Measurements from ENCODE around the gene ADCK1. TPM values are rescaled to one million over a fixed set of nuclear protein-coding genes. Genes with fewer than 3 reads are reported as not detected.

Gene ADCK1
- total RNA-seq, 1 donor from 2014 or later = 5.6 TPM

DNA sequence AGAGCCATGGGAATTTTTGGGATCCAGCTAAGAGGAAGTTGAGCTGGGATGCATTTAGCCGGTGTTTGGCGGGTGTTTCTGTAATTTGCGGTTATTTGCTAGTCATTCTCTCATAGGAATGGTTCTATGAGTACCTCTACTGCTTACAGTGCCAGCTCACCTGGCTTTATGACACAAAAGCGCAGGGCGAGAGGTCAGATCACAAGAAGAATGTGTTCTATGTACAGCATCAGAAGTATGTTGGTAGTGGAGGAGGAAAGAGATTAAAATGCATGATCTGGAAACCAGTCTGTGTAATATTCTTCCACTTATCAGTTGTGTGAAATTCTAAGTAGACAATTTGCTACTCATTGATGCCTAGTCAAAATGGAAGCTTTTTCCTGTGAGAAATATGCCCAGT, 173.3 kb downstream of the ADCK1 start:
- no peak overlapping the region for H3K27ac Mint-ChIP-seq (ENCODE audit: unreplicated experiment)
- TF ChIP-seq, protein P1, sequence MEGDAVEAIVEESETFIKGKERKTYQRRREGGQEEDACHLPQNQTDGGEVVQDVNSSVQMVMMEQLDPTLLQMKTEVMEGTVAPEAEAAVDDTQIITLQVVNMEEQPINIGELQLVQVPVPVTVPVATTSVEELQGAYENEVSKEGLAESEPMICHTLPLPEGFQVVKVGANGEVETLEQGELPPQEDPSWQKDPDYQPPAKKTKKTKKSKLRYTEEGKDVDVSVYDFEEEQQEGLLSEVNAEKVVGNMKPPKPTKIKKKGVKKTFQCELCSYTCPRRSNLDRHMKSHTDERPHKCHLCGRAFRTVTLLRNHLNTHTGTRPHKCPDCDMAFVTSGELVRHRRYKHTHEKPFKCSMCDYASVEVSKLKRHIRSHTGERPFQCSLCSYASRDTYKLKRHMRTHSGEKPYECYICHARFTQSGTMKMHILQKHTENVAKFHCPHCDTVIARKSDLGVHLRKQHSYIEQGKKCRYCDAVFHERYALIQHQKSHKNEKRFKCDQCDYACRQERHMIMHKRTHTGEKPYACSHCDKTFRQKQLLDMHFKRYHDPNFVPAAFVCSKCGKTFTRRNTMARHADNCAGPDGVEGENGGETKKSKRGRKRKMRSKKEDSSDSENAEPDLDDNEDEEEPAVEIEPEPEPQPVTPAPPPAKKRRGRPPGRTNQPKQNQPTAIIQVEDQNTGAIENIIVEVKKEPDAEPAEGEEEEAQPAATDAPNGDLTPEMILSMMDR (IDR thresholded peaks at IDR 0.05; ENCODE audit: partially characterized antibody, unreplicated experiment) = no peak
- H3K4me3 Mint-ChIP-seq (ENCODE audit: unreplicated experiment) = no peak overlapping the region
- no peak for DNase-seq
- no peaks in the 10 kb centered on the region for H3K9me3 Mint-ChIP-seq (ENCODE audit: unreplicated experiment)
- no peaks in the 10 kb centered on the region for H3K4me1 Mint-ChIP-seq (ENCODE audit: low read depth, unreplicated experiment)
- H3K27me3 Mint-ChIP-seq (ENCODE audit: unreplicated experiment) = no peaks in the 10 kb centered on the region
- H3K36me3 Mint-ChIP-seq (ENCODE audit: unreplicated experiment) = no peaks in the 10 kb centered on the region

DNA sequence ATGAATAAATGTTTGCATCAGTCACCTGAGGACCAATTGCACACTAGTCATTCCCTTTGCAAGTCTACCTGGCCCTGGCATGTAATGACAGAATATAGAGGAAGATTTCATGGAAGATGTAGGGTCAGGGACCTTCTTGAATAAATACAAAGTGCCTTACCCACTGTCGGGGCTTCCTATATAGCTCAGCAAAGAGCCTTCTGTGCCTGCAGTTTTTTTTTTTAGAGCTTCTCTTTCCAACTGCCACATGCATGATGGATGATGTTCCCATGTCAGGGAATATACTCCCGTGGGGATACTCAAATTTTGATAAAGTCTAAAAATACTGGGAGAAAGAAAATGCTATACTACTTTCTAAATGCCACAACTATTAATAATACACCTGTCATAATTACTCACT, 176.7 kb downstream of the ADCK1 start:
- TF ChIP-seq, protein P1 (IDR thresholded peaks at IDR 0.05; ENCODE audit: partially characterized antibody, unreplicated experiment) = no peak
- H3K4me1 Mint-ChIP-seq (ENCODE audit: low read depth, unreplicated experiment) = peaks cover 2% of the 10 kb centered on the region
- H3K9me3 Mint-ChIP-seq (ENCODE audit: unreplicated experiment) = peaks cover 6% of the 10 kb centered on the region
- H3K27me3 Mint-ChIP-seq (ENCODE audit: unreplicated experiment) = peaks cover 5% of the 10 kb centered on the region
- no peak overlapping the region for H3K4me3 Mint-ChIP-seq (ENCODE audit: unreplicated experiment)
- H3K27ac Mint-ChIP-seq (ENCODE audit: unreplicated experiment) = no peak overlapping the region
- DNase-seq = no peak
- no peaks in the 10 kb centered on the region for H3K36me3 Mint-ChIP-seq (ENCODE audit: unreplicated experiment)

DNA sequence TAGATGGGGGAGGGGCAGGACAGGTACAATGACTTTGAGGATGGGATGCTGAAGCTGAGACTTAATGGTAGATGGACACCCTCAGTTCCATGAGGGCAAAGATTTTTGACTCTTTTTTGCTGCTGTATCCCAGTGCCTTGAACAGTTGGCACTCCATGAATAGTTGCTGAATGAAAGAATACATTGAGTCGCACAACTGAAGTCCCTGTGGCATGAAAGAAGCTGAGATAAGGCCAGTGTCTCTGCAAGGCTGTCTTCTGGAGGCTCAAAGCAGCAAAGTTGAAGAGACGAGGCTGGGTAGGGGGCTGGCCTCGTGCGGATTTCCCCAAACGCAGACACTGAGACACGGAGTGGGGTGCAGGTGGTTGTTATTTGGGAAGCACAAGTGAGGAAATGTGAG, 179.3 kb downstream of the ADCK1 start:
- TF ChIP-seq, protein P1 (IDR thresholded peaks at IDR 0.05; ENCODE audit: partially characterized antibody, unreplicated experiment) = no peak
- no peak for DNase-seq
- Mint-ChIP-seq H3K27me3 (ENCODE audit: unreplicated experiment) (peaks cover 5% of the 10 kb centered on the region), H3K9me3 (ENCODE audit: unreplicated experiment) (peaks cover 6% of the 10 kb centered on the region), H3K27ac (ENCODE audit: unreplicated experiment) (no peak overlapping the region), H3K36me3 (ENCODE audit: unreplicated experiment) (no peaks in the 10 kb centered on the region), H3K4me1 (ENCODE audit: low read depth, unreplicated experiment) (peaks cover 2% of the 10 kb centered on the region), H3K4me3 (ENCODE audit: unreplicated experiment) (no peak overlapping the region)

DNA sequence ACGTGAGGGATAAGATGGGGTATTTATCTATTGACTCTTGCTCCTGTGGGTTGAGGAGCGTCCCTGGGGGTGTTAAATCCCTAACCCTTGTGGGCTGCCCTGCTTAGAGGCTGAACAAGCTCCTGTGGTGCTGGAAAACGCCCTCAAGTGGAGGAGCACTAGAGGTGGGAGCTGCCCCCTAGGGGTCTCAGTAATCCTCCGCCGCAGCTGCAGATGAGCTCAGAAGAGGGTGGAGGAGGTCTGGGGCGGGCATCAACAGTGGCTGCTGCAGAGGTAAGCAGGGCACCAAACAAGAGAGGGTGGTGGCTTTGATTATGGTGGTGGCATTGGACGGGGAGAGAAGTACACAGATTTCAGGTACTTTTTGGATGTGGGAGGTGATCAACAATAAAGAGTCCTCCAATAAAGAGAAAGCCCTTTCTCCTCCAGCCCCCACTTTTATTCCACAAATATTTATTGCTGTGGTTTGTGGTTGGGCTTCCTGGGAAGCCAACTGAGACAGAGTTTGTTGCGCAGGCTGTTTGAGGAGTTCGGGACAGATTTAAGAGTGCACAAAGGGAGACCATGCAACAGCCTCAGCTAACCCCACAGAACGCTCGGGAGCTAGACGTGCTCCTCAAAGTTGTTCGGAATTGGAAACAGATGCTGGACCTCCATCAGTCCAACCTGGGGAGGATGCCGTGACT, 179.9 kb downstream of the ADCK1 start:
- no peak for DNase-seq
- Mint-ChIP-seq H3K27me3 (ENCODE audit: unreplicated experiment) (peaks cover 5% of the 10 kb centered on the region), H3K27ac (ENCODE audit: unreplicated experiment) (no peak overlapping the region), H3K4me1 (ENCODE audit: low read depth, unreplicated experiment) (peaks cover 2% of the 10 kb centered on the region), H3K36me3 (ENCODE audit: unreplicated experiment) (no peaks in the 10 kb centered on the region), H3K4me3 (ENCODE audit: unreplicated experiment) (peak overlapping the region; percentile 65), H3K9me3 (ENCODE audit: unreplicated experiment) (peaks cover 6% of the 10 kb centered on the region)
- TF ChIP-seq, protein P1 (IDR thresholded peaks at IDR 0.05; ENCODE audit: partially characterized antibody, unreplicated experiment) = no peak

DNA sequence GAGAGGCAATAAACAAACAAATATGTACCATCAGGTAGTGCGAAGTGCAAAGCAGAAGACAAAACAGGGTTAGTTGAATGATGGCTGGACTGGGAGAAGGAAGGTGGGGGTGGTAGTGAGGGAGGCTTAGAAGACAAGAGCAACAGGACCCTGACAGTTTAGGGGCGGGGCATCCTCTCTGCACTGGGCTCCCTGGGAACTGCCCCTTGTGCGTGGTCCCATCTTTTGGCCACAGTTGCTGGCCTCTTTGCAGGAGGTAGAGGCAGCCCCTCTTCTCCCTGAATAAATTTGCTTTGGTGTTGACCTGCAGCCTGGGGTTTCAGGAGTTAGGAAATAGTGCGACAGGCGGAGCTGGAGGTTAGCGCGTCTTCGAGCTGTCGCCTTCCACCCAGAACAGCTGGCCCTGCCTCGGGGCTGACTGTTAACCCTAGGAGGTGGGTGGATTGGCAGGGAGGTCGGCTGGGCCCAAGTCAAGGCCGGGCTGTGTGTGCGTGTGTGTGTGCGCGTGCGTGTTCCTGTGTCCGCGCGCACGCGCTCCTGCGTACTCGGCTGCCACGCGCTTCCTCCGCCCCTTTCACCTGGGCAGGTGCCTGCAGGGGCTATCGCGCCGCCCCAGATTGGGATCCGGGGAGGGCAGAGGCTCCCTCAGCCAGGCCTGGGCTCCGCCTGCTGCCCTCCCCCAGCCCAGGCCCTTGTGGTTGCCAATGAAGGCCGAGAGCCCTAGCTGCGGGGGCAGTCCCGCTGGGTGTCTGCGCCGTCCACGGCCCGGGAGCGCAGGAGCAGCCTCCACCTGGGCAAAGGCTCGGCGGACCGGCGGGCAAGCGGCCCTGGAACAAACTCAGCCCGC, 180.8 kb downstream of the ADCK1 start:
- peaks cover 6% of the 10 kb centered on the region for H3K9me3 Mint-ChIP-seq (ENCODE audit: unreplicated experiment)
- DNase-seq = peak; percentile 46
- TF ChIP-seq, protein P1 (IDR thresholded peaks at IDR 0.05; ENCODE audit: partially characterized antibody, unreplicated experiment) = no peak
- H3K27ac Mint-ChIP-seq (ENCODE audit: unreplicated experiment) = no peak overlapping the region
- peaks cover 2% of the 10 kb centered on the region for H3K4me1 Mint-ChIP-seq (ENCODE audit: low read depth, unreplicated experiment)
- peaks cover 5% of the 10 kb centered on the region for H3K27me3 Mint-ChIP-seq (ENCODE audit: unreplicated experiment)
- H3K4me3 Mint-ChIP-seq (ENCODE audit: unreplicated experiment) = peak overlapping the region; percentile 65
- H3K36me3 Mint-ChIP-seq (ENCODE audit: unreplicated experiment) = no peaks in the 10 kb centered on the region

All from glutamatergic neuron (in vitro differentiated cells).